K562 (cell line): Measurements from ENCODE around the gene LBHD1. TPM values are rescaled to one million over a fixed set of nuclear protein-coding genes. Genes with fewer than 3 reads are reported as not detected.

Experiments used
- ATAC-seq: fragments of 200-7000 bp; cut with Tn5 transposase; 3 replicates; pipeline ENCODE4 v1.9.1; 2020; ENCODE audit warnings: moderate library complexity
- BruUV-seq: library from RNA; stranded (reverse); fragments of 400-500 nt; replicated peaks from 2 replicates; lab custom pipeline; 2021; lab: Mats Ljungman, UMichigan
- CTCF ChIA-PET: fragments of 300-600 bp; formaldehyde crosslinking; extraction: SDS; loops from one replicate; lab custom pipeline; 2021; ENCODE audit warnings: low intra/inter-chr PET ratio; lab: Yijun Ruan, JAX
- POLR2A ChIA-PET: fragments of 300-600, 350-650 bp; sonication (Branson Sonifier 250); formaldehyde crosslinking; extraction: SDS; loops from one replicate; lab custom pipeline; 2021; ENCODE audit warnings: antibody characterized with exemption, inconsistent platforms; lab: Yijun Ruan, JAX
- DNase-seq, 4 experiments: peaks; one replicate each; pipeline versions ENCODE4 v3.0.0 to v3.0.0-alpha.2; 2011 to 2018; ENCODE audit warnings: low spot score in 3 of 4, mixed read lengths in 3 of 4; ENCODE audit errors: extremely low read depth in 1 of 4
- FAIRE-seq: peaks from 2 replicates; lab custom pipeline; 2011; peaks lifted over from hg19 to GRCh38; lab: Jason Lieb, UNC
- H2AFZ ChIP-seq: 2 replicates; pipeline ENCODE4 v1.6.0; 2011; ENCODE audit warnings: low read depth, low read length, control low read depth, inconsistent platforms
- H3K27ac ChIP-seq: fragments of 200-600 bp; 3 replicates; pipeline ENCODE4 v1.8.0; 2011; ENCODE audit warnings: low read depth, mild to moderate bottlenecking, control low read depth, inconsistent platforms, low read length, moderate library complexity, mixed read lengths; ENCODE audit errors: extremely low read depth
- H3K27me3 ChIP-seq, 2 experiments: fragments of 300-600 bp in 1 of 2; 2 replicates in 1 of 2; 3 replicates in 1 of 2; pipeline versions ENCODE4 v1.6.0 to v1.8.0; 2011; ENCODE audit warnings: inconsistent platforms in 2 of 2, low read length in 2 of 2, mild to moderate bottlenecking in 1 of 2, mixed read lengths in 1 of 2, moderate library complexity in 1 of 2; ENCODE audit not compliant: control insufficient read depth in 2 of 2, insufficient read depth in 2 of 2
- H3K36me3 ChIP-seq: fragments of 300-600 bp; 3 replicates; pipeline ENCODE4 v1.8.0; 2011; ENCODE audit warnings: mild to moderate bottlenecking, low read length, inconsistent platforms; ENCODE audit not compliant: control insufficient read depth, insufficient read depth
- H3K4me1 ChIP-seq, 2 experiments: fragments of 200-600 bp in 1 of 2; replicated peaks in 1 of 2; 2 replicates in 1 of 2; 3 replicates in 1 of 2; pipeline versions ENCODE4 v1.5.1 to v1.8.0; 2011; ENCODE audit warnings: inconsistent platforms in 2 of 2, low read length in 2 of 2, mild to moderate bottlenecking in 1 of 2, mixed read lengths in 1 of 2, moderate library complexity in 1 of 2; ENCODE audit not compliant: control insufficient read depth in 2 of 2, insufficient read depth in 2 of 2
- H3K4me2 ChIP-seq: 2 replicates; pipeline ENCODE4 v1.6.1; 2011; ENCODE audit warnings: low read length, control low read depth, inconsistent platforms, mixed read lengths; ENCODE audit not compliant: insufficient read depth
- H3K4me3 ChIP-seq: fragments of 200-600 bp; sonication (generic), shearing (Covaris generic); 2 replicates; pipeline ENCODE4 v1.5.1; 2016; ENCODE audit warnings: control low read depth, inconsistent platforms
- H3K79me2 ChIP-seq: fragments of 200-600 bp; 3 replicates; pipeline ENCODE4 v1.8.0; 2011; ENCODE audit warnings: low read length, inconsistent platforms; ENCODE audit not compliant: control insufficient read depth, insufficient read depth
- H3K9ac ChIP-seq, 2 experiments: 2 replicates each; pipeline versions ENCODE4 v1.6.0 to v1.6.1; 2011; ENCODE audit warnings: low read depth in 2 of 2, low read length in 2 of 2, control low read depth in 1 of 2, inconsistent platforms in 1 of 2, mild to moderate bottlenecking in 1 of 2, mixed read lengths in 1 of 2; ENCODE audit not compliant: insufficient read depth in 1 of 2
- H3K9me1 ChIP-seq: one replicate; pipeline ENCODE4 v1.6.0; 2011; ENCODE audit warnings: inconsistent platforms, mild to moderate bottlenecking, low read length, moderate library complexity; ENCODE audit not compliant: control insufficient read depth, insufficient read depth
- H3K9me3 ChIP-seq: replicated peaks from 2 replicates; pipeline ENCODE4 v1.5.1; 2011; ENCODE audit warnings: low read depth, low read length, inconsistent platforms; ENCODE audit not compliant: control insufficient read depth, insufficient read depth
- H4K20me1 ChIP-seq: replicated peaks from 2 replicates; pipeline ENCODE4 v1.6.1; 2011; ENCODE audit warnings: low read length, inconsistent platforms, mixed read lengths; ENCODE audit not compliant: control insufficient read depth, insufficient read depth
- CCNT2 ChIP-seq: IDR thresholded peaks from 2 replicates; pipeline ENCODE4 v1.6.1; 2011; ENCODE audit warnings: borderline replicate concordance, low read depth, mild to moderate bottlenecking, moderate library complexity, mixed read lengths, low read length; ENCODE audit not compliant: insufficient read length; ENCODE audit errors: extremely low read depth
- DACH1 ChIP-seq: fragments of 450-650 bp; IDR thresholded peaks from 2 replicates; pipeline ENCODE4 v1.6.1; 2018; ENCODE audit not compliant: partially characterized antibody
- MYC ChIP-seq, 2 experiments: fragments of 250-450 bp in 1 of 2; sonication (Bioruptor Pico) in 1 of 2; IDR thresholded peaks; 2 replicates each; pipeline versions ENCODE4 v1.5.1 to v1.6.1; 2012 to 2021; ENCODE audit warnings: low read depth in 2 of 2, borderline replicate concordance in 1 of 2, improper control_type of control experiment in 1 of 2, low read length in 1 of 2, mild to moderate bottlenecking in 1 of 2, moderate library complexity in 1 of 2
- PHB ChIP-seq: fragments of 250-450 bp; sonication (Bioruptor Pico); IDR thresholded peaks from 2 replicates; pipeline ENCODE4 v1.5.0; 2021
- RAD21 ChIP-seq, 2 experiments: fragments of 250-450 bp in 1 of 2; fragments of 450-650 bp in 1 of 2; sonication (Bioruptor Pico) in 1 of 2; formaldehyde crosslinking in 1 of 2; IDR thresholded peaks in 1 of 2; conservative IDR thresholded peaks in 1 of 2; 2 replicates each; pipeline versions ENCODE4 v1.4.0 to v1.8.0; 2020 to 2022; ENCODE audit warnings: mild to moderate bottlenecking in 2 of 2, moderate library complexity in 1 of 2
- SP1 ChIP-seq: sonication (generic); formaldehyde crosslinking; IDR thresholded peaks from 2 replicates; pipeline ENCODE4 v1.8.1; 2022; ENCODE audit warnings: mild to moderate bottlenecking, missing genetic modification reagents
- YY1 ChIP-seq, 3 experiments: IDR thresholded peaks; 2 replicates each; pipeline ENCODE4 v1.6.1; 2011; ENCODE audit warnings: low read length in 2 of 3, mild to moderate bottlenecking in 2 of 3, moderate library complexity in 2 of 3, borderline replicate concordance in 1 of 3, control low read depth in 1 of 3, low read depth in 1 of 3; ENCODE audit not compliant: insufficient read depth in 3 of 3, insufficient replicate concordance in 2 of 3, control insufficient read depth in 1 of 3, insufficient read length in 1 of 3; ENCODE audit errors: extremely low read depth in 1 of 3
- ZNF354B ChIP-seq: fragments of 250-450 bp; sonication (Bioruptor Pico); IDR thresholded peaks from 2 replicates; pipeline ENCODE4 v1.4.0; 2020
- WGBS: fragments of 100-300 bp; shearing (Covaris generic); methylation state at CpG from one replicate; pipeline ENCODE4 v1.1.6; 2016; ENCODE audit warnings: low coverage, mixed read lengths; ENCODE audit not compliant: insufficient coverage; ENCODE audit errors: missing lambda C conversion rate; 5-methylcytosine and 5-hydroxymethylcytosine counted together
- in situ Hi-C: fragments of 300-500 bp; cut with MboI; formaldehyde crosslinking; loops from 4 replicates; pipeline ENCODE4 v1.15.0; 2018; ENCODE audit warnings: inconsistent platforms, mixed read lengths
- intact Hi-C: fragments of 100-400 bp; cut with micrococcal nuclease; formaldehyde crosslinking; loops from 2 replicates; pipeline ENCODE4 v1.14.2; 2022
- polyA plus RNA-seq, 8 experiments: library from polyadenylated mRNA; depleted of rRNA in 4 of 8; stranded (reverse) in 5 of 8; unstranded in 3 of 8; fragments of >200 nt; fragmentation: Nextera tagmentation in 2 of 8; fragmentation: Illumina TruSeq in 1 of 8; extraction: Ambion mirVana in 2 of 8; extraction: Trizol in 1 of 8; gene quantifications; 2 replicates each; pipeline versions ENCODE4 v1.2.1 to v1.2.3, GENCODE V29; 2011 to 2014; ENCODE audit warnings: inconsistent platforms in 1 of 8, missing spikeins in 1 of 8
- total RNA-seq, 7 experiments: library from RNA; depleted of rRNA in 6 of 7; stranded (reverse); fragments of >200 nt in 6 of 7; fragmentation: Illumina TruSeq in 2 of 7; extraction: Trizol in 2 of 7; gene quantifications; 2 replicates each; pipeline versions ENCODE4 v1.2.1 to v1.2.3, GENCODE V29; 2011 to 2021; ENCODE audit warnings: low replicate concordance in 1 of 7
- TF ChIP-seq, protein P1 (sequence below), 2 experiments: fragments of 450-650 bp; IDR thresholded peaks; 2 replicates each; pipeline ENCODE4 v1.6.1; 2016
- TF ChIP-seq, protein P2 (sequence below): fragments of 450-650 bp; formaldehyde crosslinking; IDR thresholded peaks from 2 replicates; pipeline ENCODE4 v1.4.0; 2020; ENCODE audit warnings: mild to moderate bottlenecking, moderate library complexity
- TF ChIP-seq, protein P3 (sequence below), 2 experiments: IDR thresholded peaks; 2 replicates each; pipeline ENCODE4 v1.6.1; 2011; ENCODE audit warnings: borderline replicate concordance in 1 of 2, control low read depth in 1 of 2, low read depth in 1 of 2, low read length in 1 of 2, mild to moderate bottlenecking in 1 of 2, mixed read lengths in 1 of 2, moderate library complexity in 1 of 2; ENCODE audit not compliant: insufficient read depth in 1 of 2, insufficient read length in 1 of 2, poor library complexity in 1 of 2, severe bottlenecking in 1 of 2; ENCODE audit errors: extremely low read depth in 1 of 2

Gene LBHD1
- total and polyA plus RNA-seq, 9 of the 15 experiments (the other 6 are each of a cell fraction or from before 2014, with no cell fraction given): 2.6 to 28.0 (median 12.5) TPM

DNA sequence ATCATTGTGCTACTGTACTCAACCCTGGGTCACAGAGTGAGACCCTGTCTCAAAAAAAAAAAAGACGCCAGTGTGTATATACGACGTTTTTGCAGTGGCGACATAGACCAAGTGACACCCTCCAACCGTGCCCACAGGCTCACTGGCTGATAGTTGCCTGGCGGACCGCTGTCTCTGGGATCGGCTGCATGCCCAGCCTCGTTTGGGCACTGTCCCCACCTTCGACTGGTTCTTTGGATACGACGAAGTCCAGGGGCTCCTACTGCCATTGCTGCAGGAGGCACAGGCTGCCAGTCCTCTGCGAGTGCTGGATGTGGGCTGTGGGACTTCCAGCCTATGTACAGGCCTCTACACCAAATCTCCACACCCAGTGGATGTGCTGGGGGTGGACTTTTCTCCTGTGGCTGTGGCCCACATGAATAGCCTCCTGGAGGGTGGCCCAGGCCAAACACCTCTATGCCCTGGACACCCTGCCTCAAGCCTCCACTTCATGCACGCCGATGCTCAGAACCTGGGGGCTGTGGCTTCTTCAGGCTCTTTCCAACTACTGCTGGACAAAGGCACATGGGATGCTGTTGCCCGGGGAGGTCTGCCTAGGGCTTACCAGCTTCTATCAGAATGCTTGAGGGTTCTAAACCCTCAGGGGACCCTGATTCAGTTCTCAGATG, 5.7 kb downstream of the LBHD1 start (continued):
- TF ChIP-seq MYC (IDR thresholded peaks at IDR 0.05; ENCODE audit: low read depth, low read length) (peak; percentile 16; the same call in 1 of the 2 replicates), MYC (CRISPR knock-in tag; IDR thresholded peaks at IDR 0.05; ENCODE audit: borderline replicate concordance, low read depth) (0 out of 2 replicates have a peak, but pooled peaks have one; percentile 39), ZNF354B (CRISPR knock-in tag) (no peak), CCNT2 (peak; percentile 14), PHB (CRISPR knock-in tag) (0 out of 2 replicates have a peak, but pooled peaks have one; percentile 48)

DNA sequence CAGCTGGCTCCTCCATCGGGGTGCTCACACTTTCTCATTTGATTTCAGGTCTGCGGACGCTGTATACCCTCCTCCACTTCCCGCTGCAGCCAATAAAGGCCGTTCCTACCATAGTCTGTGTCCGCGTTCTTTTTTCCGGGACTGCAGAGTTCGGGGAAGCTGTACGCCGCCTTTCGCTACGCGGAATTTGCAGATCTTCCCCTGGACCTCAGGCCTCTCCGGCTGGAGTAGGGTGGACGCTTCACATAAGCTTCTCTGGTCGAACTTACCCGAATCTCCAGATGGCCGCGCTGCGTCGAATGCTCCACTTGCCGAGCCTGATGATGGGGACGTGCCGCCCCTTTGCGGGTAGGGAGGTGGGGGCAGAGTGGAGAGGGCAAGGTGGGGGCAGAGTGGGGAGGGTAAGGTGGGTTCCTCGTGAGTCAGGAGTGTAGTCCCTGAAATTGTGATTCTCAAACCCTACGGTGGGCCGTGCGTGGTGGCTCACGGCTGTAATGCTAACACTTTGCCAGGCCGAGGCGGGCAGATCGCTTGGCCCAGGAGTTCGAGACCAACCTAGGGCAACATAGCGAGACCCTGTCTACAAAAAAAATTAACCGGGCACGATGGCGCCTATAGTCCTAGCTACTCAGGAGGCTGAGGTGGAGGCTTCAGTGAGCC, 6.3 kb downstream of the LBHD1 start:
- Histone ChIP-seq H3K27me3 (no peaks in the 10 kb centered on the region), H3K4me1 (peaks cover 19 to 41% of the 10 kb centered on the region in 2 experiments; a peak in 4 of 5 replicates), H2AFZ (no peak overlapping the region), H3K9ac (peak overlapping the region; percentile 85 to 100), H4K20me1 (peaks cover 7% of the 10 kb centered on the region; the same call in 1 of the 2 replicates), H3K36me3 (peaks cover 55% of the 10 kb centered on the region), H3K79me2 (peaks cover 81% of the 10 kb centered on the region), H3K4me3 (peak overlapping the region; percentile 73), H3K9me1 (no peaks in the 10 kb centered on the region), H3K27ac (peak overlapping the region; percentile 72), H3K4me2 (peak overlapping the region; percentile 97), H3K9me3 (no peaks in the 10 kb centered on the region)
- BruUV-seq: no TSS peak
- WGBS: under 1% methylated on average over 33 of the region's 39 CpGs
- FAIRE-seq (no peak), DNase-seq (peak; percentile 47 to 75 (median 66)), ATAC-seq (peak; percentile 32)
- CTCF ChIA-PET: interaction anchor here (0.7 kb wide), 1 partner anchor 35 kb away, joined by 3 read pairs; no protein-coding TSS in a partner anchor
- POLR2A ChIA-PET: interaction anchor here (0.5 to 8.8 kb wide), 57 partner anchors 9 to 1072 kb away, joined by 3 to 161 read pairs (median 5); partner anchors contain the start of genes B3GAT3, EEF1G, EML3 and GANAB
- in situ Hi-C loops (no loop called here), intact Hi-C loops (loop anchor here (2.0 to 5.0 kb wide), 2 partner anchors 19 to 177 kb away; partner anchors contain the start of gene GANAB)
- TF ChIP-seq RAD21 (CRISPR knock-in tag; conservative IDR thresholded peaks at IDR 0.05 in 1 of 2, IDR thresholded peaks at IDR 0.05 in 1 of 2) (0 out of 4 replicates have a peak, but pooled peaks of 1 of the 2 experiments have one; percentile 2), SP1 (CRISPR knock-in tag) (no peak), YY1 (IDR thresholded peaks at IDR 0.05; ENCODE audit: borderline replicate concordance in 1 of 3, control insufficient read depth in 1 of 3, extremely low read depth in 1 of 3, insufficient read depth in 3 of 3, insufficient read length in 1 of 3, insufficient replicate concordance in 2 of 3, low read depth in 1 of 3, low read length in 2 of 3) (peak in 1 of 3 experiments; percentile 10), DACH1 (no peak)
- TF ChIP-seq, protein P1, sequence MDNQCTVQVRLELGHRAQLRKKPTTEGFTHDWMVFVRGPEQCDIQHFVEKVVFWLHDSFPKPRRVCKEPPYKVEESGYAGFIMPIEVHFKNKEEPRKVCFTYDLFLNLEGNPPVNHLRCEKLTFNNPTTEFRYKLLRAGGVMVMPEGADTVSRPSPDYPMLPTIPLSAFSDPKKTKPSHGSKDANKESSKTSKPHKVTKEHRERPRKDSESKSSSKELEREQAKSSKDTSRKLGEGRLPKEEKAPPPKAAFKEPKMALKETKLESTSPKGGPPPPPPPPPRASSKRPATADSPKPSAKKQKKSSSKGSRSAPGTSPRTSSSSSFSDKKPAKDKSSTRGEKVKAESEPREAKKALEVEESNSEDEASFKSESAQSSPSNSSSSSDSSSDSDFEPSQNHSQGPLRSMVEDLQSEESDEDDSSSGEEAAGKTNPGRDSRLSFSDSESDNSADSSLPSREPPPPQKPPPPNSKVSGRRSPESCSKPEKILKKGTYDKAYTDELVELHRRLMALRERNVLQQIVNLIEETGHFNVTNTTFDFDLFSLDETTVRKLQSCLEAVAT (IDR thresholded peaks at IDR 0.05): peak in 1 of 2 experiments; percentile 51; a peak in 1 of 4 replicates
- TF ChIP-seq, protein P2, sequence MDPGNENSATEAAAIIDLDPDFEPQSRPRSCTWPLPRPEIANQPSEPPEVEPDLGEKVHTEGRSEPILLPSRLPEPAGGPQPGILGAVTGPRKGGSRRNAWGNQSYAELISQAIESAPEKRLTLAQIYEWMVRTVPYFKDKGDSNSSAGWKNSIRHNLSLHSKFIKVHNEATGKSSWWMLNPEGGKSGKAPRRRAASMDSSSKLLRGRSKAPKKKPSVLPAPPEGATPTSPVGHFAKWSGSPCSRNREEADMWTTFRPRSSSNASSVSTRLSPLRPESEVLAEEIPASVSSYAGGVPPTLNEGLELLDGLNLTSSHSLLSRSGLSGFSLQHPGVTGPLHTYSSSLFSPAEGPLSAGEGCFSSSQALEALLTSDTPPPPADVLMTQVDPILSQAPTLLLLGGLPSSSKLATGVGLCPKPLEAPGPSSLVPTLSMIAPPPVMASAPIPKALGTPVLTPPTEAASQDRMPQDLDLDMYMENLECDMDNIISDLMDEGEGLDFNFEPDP (CRISPR knock-in tag): 0 out of 2 replicates have a peak, but pooled peaks have one; percentile 4
- TF ChIP-seq, protein P3, sequence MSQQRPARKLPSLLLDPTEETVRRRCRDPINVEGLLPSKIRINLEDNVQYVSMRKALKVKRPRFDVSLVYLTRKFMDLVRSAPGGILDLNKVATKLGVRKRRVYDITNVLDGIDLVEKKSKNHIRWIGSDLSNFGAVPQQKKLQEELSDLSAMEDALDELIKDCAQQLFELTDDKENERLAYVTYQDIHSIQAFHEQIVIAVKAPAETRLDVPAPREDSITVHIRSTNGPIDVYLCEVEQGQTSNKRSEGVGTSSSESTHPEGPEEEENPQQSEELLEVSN (IDR thresholded peaks at IDR 0.05; ENCODE audit: borderline replicate concordance in 1 of 2, extremely low read depth in 1 of 2, insufficient read depth in 1 of 2, insufficient read length in 1 of 2, low read depth in 1 of 2, low read length in 1 of 2, poor library complexity in 1 of 2, severe bottlenecking in 1 of 2): peak in 1 of 2 experiments; percentile 46
